Measurements from ENCODE around the gene NACC1. TPM values are rescaled to one million over a fixed set of nuclear protein-coding genes. Genes with fewer than 3 reads are reported as not detected.

The NACC1 gene
- total and polyA plus RNA-seq, 2 of the 13 experiments (the other 11 are each of a cell fraction or from before 2014, with no cell fraction given), result 31.8 to 42.3 TPM

DNA sequence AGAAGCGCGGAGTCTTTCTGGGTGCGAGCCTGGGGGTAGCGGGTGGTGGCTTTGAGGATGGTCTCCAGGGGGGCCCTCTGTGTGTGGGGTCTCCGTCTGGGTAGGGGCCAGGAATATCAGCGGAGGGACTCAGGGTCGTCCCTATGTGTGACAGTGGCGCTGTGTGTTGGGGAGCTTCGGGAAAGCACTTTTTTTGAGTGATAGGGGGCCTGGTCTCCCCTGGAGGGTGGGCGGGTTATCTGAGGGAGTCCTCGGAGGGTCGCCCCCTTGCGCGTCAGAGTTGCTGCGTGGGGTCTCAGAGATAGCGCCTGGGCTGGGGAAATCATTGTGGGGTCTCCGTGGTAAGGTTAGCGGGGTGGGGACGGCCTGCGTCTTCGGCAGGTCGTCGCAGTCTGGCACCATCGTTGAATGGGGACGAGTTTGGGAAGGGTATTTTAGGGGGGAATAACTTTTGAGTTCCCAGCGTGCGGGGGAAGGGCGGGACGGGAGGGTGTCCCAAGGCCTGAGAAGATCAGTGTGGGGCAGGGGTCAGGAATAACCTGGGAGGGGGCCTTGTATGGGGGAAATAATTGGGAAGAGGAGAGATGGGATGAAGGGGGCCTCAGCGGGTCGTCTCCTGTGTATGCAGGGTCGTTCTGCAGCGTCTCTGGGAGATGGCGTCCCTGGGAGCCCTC lies 33.0 kb downstream of the NACC1 start (continued):
- TF ChIP-seq MYNN (CRISPR knock-in tag; IDR thresholded peaks at IDR 0.05; ENCODE audit: low read depth), result no peak
- no peak for TF ChIP-seq LRRFIP1 (CRISPR knock-in tag; conservative IDR thresholded peaks at IDR 0.05)
- TF ChIP-seq IKZF4 (CRISPR knock-in tag; IDR thresholded peaks at IDR 0.05; ENCODE audit: borderline replicate concordance, low read depth, not compliant biosample characterization), result no peak
- TF ChIP-seq ZBTB7A (CRISPR knock-in tag; IDR thresholded peaks at IDR 0.05), result 0 out of 2 replicates have a peak, but pooled peaks have one; percentile 7
- no peak for TF ChIP-seq ZNF550 (CRISPR knock-in tag; IDR thresholded peaks at IDR 0.05; ENCODE audit: borderline replicate concordance)
- no peak for TF ChIP-seq ZNF703 (CRISPR knock-in tag; IDR thresholded peaks at IDR 0.05; ENCODE audit: borderline replicate concordance)
- no peak for TF ChIP-seq ZNF891 (CRISPR knock-in tag; IDR thresholded peaks at IDR 0.05)
- TF ChIP-seq ZNF678 (CRISPR knock-in tag; IDR thresholded peaks at IDR 0.05), result no peak
- TF ChIP-seq, protein P1, sequence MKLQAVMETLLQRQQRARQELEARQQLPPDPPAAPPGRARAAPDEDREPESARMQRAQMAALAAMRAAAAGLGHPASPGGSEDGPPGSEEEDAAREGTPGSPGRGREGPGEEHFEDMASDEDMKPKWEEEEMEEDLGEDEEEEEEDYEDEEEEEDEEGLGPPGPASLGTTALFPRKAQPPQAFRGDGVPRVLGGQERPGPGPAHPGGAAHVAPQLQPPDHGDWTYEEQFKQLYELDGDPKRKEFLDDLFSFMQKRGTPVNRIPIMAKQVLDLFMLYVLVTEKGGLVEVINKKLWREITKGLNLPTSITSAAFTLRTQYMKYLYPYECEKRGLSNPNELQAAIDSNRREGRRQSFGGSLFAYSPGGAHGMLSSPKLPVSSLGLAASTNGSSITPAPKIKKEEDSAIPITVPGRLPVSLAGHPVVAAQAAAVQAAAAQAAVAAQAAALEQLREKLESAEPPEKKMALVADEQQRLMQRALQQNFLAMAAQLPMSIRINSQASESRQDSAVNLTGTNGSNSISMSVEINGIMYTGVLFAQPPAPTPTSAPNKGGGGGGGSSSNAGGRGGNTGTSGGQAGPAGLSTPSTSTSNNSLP (IDR thresholded peaks at IDR 0.05; ENCODE audit: low read depth, low read length), result no peak
- TF ChIP-seq ZFP36L1 (CRISPR knock-in tag; IDR thresholded peaks at IDR 0.05), result 0 out of 2 replicates have a peak, but pooled peaks have one; percentile 7
- no peak for TF ChIP-seq MTA1 (CRISPR knock-in tag; IDR thresholded peaks at IDR 0.05; ENCODE audit: borderline replicate concordance)
- TF ChIP-seq ZNF672 (CRISPR knock-in tag; IDR thresholded peaks at IDR 0.05), result no peak
- TF ChIP-seq, protein P2, sequence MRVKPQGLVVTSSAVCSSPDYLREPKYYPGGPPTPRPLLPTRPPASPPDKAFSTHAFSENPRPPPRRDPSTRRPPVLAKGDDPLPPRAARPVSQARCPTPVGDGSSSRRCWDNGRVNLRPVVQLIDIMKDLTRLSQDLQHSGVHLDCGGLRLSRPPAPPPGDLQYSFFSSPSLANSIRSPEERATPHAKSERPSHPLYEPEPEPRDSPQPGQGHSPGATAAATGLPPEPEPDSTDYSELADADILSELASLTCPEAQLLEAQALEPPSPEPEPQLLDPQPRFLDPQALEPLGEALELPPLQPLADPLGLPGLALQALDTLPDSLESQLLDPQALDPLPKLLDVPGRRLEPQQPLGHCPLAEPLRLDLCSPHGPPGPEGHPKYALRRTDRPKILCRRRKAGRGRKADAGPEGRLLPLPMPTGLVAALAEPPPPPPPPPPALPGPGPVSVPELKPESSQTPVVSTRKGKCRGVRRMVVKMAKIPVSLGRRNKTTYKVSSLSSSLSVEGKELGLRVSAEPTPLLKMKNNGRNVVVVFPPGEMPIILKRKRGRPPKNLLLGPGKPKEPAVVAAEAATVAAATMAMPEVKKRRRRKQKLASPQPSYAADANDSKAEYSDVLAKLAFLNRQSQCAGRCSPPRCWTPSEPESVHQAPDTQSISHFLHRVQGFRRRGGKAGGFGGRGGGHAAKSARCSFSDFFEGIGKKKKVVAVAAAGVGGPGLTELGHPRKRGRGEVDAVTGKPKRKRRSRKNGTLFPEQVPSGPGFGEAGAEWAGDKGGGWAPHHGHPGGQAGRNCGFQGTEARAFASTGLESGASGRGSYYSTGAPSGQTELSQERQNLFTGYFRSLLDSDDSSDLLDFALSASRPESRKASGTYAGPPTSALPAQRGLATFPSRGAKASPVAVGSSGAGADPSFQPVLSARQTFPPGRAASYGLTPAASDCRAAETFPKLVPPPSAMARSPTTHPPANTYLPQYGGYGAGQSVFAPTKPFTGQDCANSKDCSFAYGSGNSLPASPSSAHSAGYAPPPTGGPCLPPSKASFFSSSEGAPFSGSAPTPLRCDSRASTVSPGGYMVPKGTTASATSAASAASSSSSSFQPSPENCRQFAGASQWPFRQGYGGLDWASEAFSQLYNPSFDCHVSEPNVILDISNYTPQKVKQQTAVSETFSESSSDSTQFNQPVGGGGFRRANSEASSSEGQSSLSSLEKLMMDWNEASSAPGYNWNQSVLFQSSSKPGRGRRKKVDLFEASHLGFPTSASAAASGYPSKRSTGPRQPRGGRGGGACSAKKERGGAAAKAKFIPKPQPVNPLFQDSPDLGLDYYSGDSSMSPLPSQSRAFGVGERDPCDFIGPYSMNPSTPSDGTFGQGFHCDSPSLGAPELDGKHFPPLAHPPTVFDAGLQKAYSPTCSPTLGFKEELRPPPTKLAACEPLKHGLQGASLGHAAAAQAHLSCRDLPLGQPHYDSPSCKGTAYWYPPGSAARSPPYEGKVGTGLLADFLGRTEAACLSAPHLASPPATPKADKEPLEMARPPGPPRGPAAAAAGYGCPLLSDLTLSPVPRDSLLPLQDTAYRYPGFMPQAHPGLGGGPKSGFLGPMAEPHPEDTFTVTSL (CRISPR knock-in tag; IDR thresholded peaks at IDR 0.05; ENCODE audit: borderline replicate concordance), result no peak
- no peak for TF ChIP-seq ZNF251 (CRISPR knock-in tag; IDR thresholded peaks at IDR 0.05)
- no peak for TF ChIP-seq SOX5 (CRISPR knock-in tag; IDR thresholded peaks at IDR 0.05; ENCODE audit: borderline replicate concordance)
- no peak for TF ChIP-seq TGIF2 (CRISPR knock-in tag; IDR thresholded peaks at IDR 0.05)
- TF ChIP-seq ATF4 (CRISPR knock-in tag; IDR thresholded peaks at IDR 0.05), result no peak

Data from HepG2 (cell line).